HG03196 (cell line): ENCODE data around the gene LRRC8D.
"Not testable (repeated sequence)": the region's sequence is repeated elsewhere in the genome, so short reads cannot be mapped to it uniquely, and the experiment has no call there.

Experiments used
- ATAC-seq: cut with Tn5 transposase; IDR thresholded peaks from one replicate; pipeline ENCODE4 v1.9.1; 2021; ENCODE audit not compliant: unreplicated experiment

LRRC8D gene

DNA sequence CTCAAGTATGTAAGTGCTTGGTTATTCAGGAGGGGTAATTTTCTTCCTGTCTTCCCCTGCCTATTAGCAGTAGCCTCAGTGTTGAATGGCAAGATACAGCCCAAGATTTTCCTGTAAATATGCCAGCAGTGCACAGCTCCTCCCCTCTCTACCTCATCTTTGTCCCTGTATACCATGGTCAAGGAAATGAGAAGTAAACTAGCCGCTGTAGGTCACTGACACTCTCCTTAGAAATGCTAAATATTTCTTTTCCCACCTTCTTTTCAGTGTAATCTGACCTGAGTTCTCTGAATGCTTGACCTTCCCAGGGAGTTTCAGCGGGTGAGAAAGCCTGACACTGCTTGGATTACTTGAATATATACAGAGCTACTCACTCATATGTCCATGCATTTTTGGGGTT lies 89.9 kb downstream of the LRRC8D start:
- ATAC-seq = no peak

DNA sequence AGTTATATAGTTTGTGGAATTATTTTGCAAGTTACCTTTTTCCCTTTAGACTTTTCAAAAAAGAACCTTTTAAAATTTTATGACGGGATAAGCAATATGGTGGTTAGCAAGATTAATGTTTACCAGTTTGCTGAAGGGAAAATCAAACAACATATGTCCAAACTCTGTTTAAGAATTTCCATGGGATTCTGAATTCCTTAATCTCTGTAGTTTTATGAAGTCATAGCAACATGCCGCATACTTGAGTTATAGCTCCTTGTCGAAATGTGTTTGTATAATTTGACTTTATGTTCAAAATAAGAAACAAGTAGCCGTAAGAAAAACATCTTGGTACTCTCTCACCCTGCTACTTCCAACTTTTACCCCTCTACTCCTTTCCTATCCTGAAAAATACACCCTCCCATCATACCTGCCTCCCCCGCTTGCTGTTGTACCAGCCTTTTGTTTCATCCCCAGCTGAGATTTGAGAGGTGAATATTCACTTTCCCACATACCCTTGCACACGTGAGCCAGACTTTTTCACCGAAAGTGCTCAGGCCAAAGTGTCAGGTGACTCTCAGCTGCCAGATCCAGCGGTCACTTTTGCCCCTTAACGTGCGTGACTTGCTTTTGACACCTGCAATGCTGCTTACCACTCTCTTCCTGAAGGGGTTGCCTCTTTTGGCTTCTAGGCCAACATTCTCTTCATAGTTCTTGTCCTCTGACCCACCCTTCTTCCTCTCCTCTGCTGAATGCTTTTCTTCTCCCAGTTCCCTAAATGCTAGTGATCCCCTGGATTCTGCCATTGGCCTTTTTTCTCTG lies 90.6 kb downstream of the LRRC8D start:
- ATAC-seq = no peak

DNA sequence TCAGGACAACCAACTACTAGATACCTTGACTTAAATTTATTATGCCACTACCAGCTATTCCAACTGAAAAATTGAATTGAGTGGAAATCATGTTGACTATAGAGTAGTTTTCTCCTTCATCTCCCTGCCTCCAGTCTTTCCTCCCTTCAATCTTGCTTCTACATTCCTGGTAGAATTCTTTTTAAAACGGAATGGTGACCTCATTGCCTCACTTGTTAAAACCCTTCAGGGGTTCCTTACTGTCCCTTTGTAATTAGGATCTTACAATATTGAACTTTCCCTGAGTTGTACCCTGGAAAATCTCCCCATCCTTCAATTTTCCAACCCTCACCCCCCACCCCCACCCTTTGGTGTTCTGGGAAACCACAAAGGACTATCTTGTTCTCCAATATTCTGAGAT lies 91.2 kb downstream of the LRRC8D start:
- ATAC-seq = no peak

DNA sequence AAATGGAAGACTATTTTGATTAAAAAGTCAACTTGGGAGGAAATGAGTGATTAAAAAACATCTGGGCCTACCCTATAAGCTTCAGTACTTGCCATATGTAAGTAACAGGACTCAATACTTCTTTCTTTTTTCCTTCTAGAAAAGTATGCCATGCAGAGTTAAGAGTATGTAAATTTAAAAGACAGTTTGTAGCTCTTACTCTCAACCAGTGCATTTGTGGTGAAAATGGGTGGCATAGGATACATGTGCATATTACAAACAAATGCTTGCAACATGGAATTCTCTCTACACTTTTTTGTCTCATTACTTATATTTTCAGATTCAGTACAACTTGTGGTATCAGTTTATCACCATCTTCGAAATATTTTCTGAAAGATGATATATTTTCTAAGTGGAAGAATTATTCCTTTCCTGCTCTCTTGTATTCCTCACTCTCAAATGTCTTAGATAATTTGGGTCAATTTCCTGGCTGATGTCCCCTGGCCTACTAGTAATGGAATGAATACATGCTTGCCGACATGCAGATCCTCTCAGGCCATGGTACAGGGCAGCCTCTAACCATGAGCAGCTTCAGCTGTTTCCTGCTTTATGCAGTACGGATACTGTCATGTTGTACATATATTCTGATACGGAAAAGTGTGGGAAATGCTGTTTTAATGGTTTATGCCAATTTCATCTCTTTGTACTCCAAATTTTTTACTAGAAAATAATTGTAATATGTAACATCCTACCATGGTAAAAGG lies 92.7 kb downstream of the LRRC8D start:
- ATAC-seq = no peak

DNA sequence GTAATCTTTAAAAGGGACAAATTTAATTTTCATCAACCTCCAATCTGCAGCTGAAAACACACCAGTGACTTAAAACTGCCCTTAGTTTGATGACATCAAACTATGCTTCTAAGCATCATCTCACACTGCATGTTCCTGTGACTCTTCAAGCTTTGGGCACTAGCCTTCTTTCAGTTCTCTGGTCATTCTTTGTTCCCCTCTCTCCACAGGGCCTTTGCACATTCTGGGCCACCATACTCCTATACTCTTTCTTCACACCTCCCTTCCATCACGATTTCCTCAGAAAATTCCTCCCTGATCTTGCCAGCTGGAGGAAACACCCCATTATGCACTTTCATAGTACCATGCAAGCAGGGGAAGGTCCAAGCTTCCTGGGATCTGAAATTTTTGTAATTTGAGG lies 96.5 kb downstream of the LRRC8D start:
- ATAC-seq = no peak

DNA sequence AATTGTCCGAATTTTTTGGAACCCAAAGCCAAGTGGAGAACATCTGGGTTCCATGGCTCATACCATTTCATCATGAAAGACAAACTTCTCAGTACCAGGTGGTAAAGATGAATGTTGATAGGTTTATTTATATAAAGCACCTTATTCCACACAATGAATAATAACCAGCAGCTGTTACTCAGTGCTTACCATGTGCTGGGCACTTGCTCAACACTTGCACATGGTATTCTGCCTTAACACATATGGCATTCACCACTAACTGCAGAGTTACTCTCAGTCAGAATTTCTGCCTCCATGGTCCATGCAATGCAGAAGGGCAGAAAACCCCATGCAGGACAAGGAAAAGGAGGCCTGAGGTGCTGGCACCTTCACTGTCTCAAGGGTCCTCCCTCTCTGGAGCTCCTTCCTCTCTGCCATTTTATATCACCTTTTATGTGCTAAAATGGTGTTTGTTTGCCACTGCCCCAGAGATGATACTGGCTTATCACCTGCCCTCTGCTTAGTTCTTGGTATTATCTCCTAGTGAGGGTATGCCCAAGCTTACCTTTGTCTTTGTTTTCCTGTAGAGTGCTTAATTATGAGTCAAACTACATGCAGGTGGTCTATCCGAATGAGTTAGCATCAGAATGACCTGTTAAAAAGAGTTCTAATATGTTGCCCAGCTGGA lies 97.4 kb downstream of the LRRC8D start:
- ATAC-seq = no peak

DNA sequence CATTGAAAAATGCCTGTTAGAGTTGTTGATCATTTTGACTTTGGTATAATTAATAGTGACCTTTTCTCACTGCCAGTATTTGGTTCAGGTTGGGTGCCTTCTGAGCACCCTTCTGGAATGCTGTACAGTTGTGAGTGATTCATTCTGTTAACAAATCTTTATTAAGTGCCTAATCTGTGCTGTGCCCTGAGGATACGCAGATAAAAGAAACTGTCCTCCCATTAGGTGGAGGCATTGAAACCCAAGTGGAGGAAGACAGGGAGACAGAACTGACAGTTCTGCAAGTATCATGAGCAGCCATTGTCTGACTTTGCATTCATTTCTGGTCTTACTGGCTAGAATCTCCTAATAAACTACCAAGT lies 97.9 kb downstream of the LRRC8D start:
- ATAC-seq = no peak

DNA sequence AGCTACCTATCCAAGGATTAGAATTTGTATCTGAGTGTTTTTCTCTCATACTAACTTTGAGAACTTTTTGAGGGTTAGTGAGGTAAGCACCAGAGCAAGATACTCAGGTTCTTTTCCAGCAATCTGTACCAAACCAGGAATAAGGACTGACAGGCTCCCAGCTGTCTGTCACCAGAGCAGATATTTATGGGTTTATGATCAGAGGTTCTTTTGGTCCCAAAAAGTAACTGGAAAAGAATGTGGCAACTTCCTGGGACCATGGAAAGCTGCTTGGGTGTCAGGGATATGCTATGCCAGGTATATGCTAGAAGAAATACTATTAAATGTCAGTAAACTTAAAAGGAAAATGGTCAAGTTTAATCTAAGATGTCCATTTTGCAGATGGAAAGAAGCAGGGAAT lies 98.3 kb downstream of the LRRC8D start:
- no peak for ATAC-seq

DNA sequence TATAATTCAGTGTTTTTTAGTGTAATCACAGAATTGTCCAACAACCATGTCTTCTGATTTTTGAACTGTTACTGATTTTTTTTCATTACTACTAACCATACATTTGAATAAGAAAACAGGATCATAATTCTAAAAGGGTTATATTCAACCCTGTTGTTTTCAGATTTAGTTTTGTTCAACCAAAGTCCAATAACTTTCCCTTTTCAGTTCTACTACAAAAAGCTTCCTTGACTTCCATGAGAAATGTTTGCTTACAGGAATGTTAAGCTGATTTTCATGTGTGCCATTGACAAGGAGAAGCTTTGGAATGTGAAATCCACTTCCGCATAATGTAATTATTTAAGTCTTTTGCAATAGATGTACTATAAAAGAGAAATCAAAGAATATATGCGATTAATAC lies 102.1 kb downstream of the LRRC8D start:
- ATAC-seq = no peak

DNA sequence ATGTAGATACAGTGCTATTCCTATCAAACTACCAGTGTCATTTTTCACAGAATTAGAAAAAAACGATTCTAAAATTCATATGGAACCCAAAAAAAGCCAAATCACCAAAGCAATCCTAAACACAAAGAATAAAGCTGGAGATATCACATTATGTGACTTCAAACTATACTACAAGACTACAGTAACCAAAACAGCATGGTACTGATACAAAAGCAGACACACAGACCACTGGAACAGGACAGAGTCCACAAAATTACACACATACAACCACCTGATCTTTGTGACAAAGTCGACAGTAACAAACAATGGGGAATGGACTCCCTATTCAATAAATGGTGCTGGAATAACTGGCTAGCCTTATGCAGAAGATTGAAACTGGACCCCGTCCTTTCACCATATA lies 102.7 kb downstream of the LRRC8D start:
- no peak for ATAC-seq

DNA sequence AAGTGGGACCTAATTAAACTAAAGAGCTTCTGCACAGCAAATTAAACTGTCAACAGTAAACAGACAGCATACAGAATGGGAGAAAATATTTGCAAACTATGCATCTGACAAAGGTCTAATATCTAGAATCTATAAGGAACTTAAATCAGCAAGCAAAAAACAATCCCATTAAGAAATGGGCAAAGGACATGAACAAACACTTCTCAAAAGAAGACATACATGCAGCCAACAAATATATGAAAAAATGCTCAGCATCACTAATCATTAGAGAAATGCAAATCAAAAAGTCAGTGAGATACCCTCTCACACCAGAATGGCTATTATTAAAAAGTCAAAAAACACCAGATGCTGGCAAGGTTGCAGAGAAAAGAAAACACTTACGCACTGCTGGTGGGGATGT lies 103.2 kb downstream of the LRRC8D start:
- ATAC-seq = not testable (repeated sequence)

DNA sequence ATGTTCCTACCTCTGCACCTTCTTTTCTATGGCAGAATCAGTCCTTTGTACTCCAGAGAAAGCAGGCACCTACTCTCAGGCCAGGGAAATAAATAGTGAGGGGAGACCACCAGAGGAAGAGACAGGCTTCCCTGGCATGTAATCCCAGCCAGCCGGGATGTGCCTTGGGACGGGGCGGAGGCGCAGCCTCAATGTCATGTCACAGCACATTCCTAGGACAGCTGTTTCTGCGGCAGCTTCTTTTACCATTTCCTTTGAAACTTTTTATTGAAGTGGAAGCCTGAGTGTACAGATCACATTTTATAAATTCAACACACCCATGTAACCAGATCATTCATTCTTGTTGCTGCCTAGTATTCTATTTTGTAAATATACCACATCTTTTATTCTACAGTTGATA lies 106.2 kb downstream of the LRRC8D start:
- ATAC-seq = no peak

DNA sequence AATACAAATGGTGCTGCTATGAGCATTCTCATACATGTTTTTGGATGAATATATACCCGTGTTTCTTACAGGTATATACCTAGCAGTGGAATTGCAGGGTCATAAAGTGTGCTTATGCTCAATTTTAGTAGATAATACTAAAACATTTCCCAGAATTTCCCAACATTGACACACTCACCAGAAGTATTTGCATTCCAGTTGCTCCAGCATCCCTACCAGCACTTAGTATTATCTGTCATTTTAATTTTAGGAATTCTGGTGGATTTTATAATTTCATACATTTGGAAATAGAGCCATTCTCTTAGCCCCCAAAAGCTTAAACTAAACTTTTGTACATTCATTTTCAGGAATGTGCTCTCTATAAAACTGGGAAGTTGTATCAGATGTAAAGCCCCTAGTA lies 106.6 kb downstream of the LRRC8D start:
- no peak for ATAC-seq

DNA sequence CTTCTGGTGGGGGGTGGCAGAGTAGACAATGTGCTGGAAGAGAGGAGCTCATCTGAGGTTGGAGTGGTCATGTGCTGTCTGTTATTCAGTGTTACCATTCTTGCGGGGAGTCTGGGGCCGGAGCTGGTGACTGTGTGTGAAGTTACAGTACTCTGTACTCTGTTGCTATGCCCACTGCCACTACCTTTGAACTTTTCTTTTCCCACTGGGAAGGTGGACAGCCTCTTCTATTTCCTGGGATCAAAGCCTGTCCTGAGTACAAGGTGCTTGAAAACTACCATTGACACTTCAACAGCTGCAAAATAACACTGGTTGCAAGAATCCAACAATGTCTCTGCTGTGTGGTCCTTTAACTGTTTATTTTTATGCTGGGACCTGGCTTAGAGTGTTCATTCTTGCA lies 107.7 kb downstream of the LRRC8D start:
- no peak for ATAC-seq

DNA sequence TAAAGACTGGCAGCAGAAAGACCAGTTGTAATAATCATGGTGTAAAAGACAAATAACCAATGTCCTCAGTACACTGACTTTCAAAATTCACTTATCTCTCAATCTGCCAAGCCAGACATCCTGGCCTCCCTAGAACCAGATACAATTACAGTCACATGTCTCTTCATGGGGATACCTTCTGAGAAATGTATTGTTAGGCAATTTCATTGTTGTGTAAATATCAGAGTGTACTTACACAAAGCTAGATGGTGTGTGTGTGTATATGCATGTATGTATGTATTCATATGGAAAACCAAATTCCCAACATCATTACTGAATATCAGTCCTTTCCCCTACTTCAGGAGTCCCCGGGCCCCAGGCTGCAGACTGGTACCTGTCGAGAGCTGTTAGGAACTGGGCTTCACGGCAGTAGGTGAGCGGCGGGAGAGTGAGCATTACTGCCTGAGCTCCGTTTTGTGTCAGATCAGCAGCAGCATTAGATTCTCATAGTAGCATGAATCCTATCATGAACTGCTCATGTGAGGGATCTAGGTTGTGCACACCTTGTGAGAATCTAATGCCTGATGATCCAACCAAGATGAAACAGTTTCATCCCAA lies 108.7 kb downstream of the LRRC8D start:
- no peak for ATAC-seq

DNA sequence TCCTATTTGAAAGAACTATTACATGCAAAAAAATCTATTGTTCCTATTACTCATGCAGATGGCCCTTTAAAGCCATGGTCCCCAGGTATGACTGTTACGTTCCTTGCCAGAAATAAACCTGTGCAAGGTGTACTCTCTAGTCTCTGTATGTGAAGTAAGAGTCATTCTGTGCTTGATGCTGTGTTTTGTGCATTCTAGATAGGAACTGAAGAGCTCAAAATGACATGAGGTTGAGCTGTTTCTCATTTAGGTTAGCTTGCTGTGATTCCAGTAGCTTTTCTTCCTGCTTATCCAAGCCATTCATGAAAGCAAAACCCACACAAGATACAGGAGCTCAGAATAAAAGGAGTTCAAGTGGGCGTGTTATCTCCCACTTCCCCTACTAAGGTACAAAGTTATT lies 109.7 kb downstream of the LRRC8D start:
- no peak for ATAC-seq

DNA sequence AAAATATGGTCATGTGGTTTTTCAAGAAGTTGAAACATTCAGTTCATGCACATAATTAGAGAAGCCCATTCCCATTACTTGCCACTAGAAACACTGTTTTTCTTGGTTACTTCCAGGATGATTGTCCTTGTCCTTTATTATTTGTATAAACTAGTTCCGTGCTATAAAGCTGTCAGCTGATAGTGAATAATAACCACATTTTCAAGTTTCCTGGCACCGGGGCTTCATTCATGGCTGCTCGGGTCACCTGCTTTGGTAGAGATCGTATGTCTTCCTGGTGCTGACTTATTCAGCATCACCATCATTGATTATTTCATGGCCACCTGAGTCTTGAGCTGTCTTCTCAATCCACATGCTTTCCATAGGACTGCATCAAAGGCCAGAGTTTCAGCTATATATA lies 111.1 kb downstream of the LRRC8D start:
- ATAC-seq = no peak

DNA sequence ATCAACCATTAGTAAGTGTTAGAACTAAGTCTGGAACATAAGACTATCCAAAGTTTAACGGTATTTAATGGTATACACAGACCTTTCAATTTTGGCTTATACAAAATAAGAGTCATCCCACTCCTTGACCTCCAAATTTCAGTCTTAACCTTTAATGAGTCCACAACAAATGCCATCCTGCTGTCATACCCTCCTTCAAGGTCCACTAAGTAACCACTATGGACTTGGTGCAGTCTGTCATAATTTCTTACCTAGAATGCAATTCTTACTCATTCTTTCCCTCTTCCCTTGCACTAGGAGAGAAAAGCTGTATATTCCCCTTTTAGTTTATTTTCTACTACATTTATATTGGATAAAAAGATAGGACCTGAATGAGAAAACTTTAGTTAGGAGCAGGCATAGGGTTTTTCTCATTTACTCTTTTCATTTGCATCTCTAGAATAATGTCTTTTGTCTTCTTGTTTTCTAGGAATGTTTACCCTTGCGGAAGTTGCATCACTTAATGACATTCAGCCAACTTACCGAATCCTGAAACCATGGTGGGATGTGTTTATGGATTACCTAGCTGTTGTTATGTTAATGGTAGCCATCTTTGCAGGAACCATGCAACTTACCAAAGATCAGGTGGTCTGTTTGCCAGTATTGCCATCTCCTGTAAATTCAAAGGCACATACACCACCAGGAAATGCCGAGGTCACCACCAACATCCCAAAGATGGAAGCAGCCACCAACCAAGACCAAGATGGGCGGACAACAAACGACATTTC lies 111.9 kb downstream of the LRRC8D start:
- no peak for ATAC-seq

DNA sequence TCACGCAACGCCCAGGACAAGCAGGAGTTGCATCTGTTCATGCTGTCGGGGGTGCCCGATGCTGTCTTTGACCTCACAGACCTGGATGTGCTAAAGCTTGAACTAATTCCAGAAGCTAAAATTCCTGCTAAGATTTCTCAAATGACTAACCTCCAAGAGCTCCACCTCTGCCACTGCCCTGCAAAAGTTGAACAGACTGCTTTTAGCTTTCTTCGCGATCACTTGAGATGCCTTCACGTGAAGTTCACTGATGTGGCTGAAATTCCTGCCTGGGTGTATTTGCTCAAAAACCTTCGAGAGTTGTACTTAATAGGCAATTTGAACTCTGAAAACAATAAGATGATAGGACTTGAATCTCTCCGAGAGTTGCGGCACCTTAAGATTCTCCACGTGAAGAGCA lies 113.6 kb downstream of the LRRC8D start:
- ATAC-seq = no peak

DNA sequence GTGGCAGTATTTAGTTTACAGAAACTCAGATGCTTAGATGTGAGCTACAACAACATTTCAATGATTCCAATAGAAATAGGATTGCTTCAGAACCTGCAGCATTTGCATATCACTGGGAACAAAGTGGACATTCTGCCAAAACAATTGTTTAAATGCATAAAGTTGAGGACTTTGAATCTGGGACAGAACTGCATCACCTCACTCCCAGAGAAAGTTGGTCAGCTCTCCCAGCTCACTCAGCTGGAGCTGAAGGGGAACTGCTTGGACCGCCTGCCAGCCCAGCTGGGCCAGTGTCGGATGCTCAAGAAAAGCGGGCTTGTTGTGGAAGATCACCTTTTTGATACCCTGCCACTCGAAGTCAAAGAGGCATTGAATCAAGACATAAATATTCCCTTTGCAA lies 114.4 kb downstream of the LRRC8D start:
- no peak for ATAC-seq

DNA sequence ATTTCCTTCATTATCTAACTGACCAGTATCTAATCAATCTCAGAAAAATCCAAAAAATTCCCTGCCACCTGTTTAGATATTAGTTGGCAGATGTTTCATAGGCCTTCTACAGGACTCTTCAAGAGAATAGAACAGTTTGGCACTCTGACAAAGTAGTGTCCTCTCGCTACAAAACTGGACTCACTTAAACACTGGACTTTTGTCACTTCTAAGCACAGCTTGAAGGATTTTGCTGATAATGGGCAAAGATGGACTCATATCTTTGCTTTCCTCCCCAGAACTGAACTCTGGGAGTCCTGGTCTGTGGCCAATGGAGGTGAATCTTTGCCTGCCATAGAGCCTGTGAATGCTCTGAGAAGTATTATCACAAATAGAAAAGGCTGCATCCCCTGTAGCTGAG lies 115.9 kb downstream of the LRRC8D start:
- no peak for ATAC-seq
